CD4-positive, alpha-beta T cell treated with Interleukin-10 for 1 hour (primary cell): ENCODE measurements around the gene FAM110D.

Experiments used
- DNase-seq: peaks from one replicate; pipeline ENCODE4 v3.0.0-alpha.2; 2020

Gene FAM110D

DNA sequence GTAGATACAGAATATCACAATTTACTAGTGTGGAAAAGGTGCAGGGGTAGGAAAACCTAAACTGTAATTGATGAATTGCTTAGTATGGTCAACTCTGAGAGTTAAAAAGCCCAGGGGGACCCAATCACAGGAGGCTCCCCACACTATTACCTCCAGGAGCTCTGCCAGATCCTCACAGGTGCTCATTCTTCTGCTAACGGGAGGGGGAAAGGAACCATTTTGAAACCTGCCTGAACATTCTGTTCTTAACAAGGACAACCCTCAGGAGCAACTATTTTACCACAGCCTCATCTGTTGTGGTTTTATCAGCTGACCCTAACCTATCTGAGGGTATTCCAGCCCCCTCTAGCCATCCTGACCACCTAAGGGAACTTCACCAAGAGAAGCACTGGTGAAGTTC lies 28.2 kb upstream of the FAM110D start:
- no peak for DNase-seq

DNA sequence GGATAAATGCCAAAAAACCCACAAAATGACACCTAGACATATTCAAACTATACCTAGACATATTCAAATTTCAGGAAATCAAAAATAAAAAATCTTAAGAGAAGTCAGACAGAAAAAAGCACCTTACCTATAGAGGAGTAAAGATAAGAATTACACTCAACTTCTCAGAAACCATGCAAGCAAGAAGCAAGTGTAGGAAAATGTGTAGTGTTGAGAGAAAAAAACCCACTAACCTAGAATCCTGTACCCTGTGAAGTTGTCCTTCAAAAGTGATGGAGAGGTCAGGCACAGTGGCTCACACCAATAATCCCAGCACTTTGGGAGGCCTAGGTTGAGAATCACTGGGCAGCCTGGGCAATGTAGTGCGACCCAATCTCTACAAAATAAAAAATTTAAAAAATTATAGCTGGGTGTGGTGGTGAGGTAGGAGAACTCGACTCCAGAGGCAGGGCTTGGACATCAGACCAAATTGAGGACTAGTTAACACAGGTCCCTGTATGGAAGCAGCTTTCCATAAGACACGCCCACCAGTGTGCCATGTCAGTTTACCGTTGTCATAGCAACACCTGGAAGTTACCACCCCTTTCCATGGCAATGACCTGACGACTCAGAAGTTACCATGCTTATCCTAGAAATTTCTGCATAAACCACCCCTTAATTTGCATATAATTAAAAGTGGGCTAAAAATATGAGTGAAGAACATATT lies 26.6 kb upstream of the FAM110D start:
- DNase-seq, result no peak

- no peak for DNase-seq
Observed at GRCh38 chr1:26132834-26133167, 26.1 kb upstream of the FAM110D start.

DNA sequence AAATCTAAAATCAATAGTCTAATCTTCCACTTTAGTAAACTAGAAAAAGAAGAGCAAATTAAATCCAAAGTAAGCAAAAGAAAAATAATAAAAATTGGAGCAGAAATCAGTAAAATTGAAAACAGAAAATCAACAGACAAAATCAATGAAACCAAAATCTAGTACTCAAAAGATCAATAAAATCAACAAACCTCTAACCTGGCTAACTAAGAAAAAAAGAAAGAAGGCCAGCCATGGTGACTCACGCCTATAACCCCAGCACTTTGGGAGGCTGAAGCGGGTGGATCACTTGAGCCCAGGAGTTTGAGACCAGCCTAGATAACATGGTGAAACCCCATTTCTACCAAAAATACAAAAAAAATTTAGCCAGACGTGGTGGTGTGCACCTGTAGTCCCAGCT lies 24.4 kb upstream of the FAM110D start:
- DNase-seq, result no peak

- DNase-seq, result no peak
Observed at GRCh38 chr1:26138974-26139558, 19.8 kb upstream of the FAM110D start.

DNA sequence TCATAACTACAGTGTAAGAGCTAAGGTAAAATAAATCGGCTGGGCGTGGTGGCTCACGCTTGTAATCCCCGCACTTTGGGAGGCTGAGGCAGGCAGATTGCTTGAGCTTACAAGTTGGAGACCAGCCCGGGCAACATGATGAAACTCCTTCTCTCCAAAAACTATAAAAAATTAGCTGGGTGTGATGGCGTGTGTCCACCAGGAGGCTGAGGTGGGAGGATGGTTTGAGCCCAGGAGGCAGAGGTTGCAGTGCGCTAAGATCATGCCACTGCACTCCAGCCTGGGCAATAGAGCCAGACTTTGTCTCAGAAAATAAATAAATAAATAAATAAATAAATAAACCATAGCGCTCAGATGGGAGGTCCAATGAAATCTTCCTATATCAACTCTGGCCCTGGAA lies 16.7 kb upstream of the FAM110D start:
- no peak for DNase-seq

DNA sequence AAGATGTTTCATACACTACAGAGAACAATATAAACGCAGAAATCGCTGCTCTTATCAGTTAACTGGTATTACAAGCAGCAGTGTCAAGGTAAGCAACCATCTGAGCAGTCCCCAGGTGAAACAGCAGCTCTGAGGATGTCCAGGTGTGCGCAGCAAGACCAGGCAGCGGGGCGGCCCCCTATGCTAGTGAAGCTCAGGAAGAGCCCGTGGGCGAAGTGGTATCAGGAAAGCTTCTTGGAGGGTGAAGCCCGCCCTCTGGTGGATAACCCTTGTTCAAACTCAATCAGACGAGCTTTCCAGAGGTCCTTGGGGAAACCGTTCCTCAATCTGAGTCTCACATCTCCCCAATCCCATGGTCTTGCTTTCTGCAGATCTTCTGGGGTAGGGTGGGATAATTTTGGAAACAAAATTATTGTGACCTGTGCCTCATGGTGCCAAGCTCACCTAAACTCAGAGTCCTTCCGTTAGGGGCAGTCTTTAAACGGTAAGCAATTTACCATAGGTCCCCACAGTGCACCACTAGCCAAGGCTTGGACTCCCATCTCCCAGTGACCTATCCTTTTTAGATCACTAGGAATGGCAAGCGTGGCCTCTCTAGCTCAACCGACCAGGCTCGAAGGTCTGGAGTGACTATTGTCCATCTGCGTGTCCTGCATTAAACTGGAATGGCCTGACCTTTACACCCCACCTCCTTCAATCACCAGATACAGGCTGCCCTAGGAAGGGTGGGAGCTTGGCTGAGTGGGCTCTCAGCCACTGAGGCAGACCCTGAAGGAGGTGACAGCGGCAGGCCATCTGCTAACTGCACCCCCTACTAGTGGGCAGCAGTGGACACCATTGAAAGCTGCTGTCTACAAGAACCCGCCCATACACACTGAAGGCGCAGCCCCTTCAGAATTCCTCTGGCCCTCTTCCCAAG lies 13.6 kb upstream of the FAM110D start:
- DNase-seq, result peak; percentile 79

DNA sequence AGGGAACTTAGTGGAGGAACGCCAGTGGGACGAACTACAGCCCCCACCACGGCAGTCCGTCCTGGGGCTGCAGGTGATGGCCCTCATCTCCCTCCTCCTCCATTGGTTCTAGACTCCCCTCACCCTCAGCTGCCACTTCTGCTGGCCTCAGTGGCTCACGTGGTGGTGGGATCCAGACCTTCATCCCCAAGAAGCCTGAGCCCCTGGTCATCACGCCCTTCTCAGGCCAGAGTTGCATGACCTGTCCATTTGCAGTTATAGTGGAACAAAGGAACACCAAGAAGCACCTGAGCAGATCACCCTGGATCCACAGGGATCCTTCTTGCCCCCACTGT lies 13.0 kb upstream of the FAM110D start:
- DNase-seq, result no peak

DNA sequence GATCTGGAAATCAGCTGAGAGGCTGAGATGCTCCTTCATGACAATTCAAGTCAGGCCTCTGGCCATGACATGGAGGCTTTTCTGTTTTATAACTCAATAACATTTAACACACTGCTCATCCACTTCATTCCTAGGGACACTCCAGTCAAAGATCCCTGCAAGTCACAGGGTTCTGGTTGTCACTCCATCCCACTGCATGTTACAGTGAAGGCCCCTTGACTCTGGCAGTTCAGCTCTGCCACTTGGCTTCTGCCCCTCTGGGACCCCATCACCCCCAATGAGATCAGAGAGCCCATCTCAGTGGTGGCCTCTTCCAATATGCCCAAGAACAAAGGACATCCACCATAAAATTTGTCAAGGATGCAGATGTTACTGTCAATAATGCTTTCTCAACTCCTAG lies 10.0 kb upstream of the FAM110D start:
- DNase-seq, result no peak

- no peak for DNase-seq
Observed at GRCh38 chr1:26153966-26154532, 4.8 kb upstream of the FAM110D start.

DNA sequence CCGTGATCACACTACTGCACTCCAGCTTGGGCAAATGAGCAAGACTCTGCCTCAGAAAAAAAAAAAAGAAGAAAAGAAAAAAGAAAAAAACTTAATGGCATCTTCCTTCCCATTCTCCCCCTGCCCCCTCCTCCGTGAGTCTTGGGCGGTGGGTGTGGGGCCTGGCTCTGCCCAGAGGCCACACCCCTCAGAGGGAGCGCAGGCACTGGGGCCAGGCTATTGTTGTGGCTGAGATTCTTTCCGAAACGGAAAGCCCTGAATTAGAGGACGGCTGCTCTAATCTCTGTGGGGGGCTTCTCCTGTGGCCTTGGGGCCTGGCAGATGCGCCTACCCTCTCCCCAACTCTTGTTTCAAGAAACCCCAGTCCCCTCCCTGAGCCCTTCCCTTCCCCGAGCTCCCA lies 4.1 kb upstream of the FAM110D start:
- DNase-seq, result no peak

DNA sequence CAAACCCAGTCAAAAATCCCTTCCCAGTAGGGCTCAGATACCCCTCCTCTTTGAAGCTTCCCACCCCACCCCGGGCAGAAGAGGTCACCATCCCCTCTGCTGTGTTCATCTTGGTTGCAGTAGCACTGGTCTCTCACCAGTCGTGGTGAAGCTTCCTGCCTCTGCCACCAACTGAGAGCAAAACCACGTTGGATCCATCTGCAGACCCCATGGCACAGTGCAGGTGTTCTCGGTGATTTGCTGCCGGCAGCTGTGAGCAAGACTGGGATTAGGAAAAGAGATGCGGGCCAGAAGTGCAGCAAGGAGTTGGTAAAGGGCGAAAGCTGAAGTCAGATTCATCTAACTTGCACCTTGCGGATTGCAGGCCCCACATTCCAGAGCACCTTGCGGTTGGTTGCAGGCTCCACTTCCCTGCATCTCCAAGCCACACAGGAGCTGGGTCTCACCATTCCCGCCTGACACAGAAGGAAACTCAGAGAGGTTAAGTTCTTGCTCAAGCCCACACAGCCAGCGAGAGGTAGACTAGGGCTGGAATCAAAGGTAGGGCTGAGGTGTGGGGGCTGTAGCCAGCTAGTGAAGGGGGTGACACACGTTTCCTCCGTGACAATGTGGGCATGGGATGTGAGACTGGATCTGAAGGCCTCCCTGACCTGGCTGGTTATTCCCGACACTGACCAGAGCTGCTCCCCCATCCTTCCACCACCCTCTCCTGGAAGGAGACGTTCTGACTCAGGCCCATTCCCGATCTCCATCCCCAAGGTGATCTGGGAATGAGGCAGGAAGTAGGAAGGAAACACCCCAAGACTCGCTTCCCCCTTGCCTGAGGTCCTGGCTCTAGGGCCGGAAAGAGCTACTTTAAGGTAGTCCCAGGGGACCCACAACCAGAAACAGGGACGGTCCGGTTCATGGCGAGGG lies 3.3 kb upstream of the FAM110D start:
- DNase-seq, result no peak

DNA sequence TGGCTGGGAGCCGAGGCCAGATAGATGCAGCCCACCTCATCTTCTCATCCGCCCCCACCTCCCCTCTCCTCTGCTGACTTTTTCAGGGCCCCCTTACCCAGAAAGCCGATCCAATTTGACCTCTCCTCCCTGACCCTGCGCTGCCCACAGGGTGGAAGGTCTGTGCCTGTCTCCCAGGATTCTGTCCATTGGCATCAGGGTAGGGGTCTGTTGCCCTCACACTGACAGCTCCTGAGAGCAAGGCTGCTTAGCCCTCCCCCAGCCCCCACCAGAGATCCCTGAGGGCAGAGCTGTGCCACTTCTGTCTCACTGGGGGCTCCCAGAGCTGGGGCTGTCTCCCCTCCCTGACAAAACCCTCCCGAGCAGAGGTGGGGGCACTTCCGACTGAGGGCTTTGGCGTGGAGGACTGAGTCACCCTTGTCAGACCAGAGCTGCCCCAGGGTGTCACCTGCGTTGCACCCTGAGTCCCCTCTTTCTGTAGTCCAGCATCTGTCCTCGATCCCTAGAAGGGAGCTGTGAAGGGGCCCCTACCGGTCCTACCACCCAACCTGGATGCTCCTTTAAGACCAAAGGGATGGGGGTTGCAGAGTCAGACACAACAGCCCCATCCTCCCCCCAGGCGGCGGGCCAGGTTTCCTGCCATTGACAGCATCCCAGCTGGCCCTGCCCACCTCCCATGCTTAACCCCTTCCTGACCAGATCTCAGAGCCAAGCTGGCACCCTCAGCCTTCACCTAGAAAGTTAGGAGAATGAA lies 2.4 kb upstream of the FAM110D start:
- DNase-seq, result no peak

- no peak for DNase-seq
Observed at GRCh38 chr1:26158271-26158907, 490 bp upstream of the FAM110D start.

GRCh38 chr1:26159743-26160039 lies 812 bp downstream of the FAM110D start:
- DNase-seq, result no peak

GRCh38 chr1:26160527-26161414 lies 1.9 kb downstream of the FAM110D start:
- no peak for DNase-seq

DNA sequence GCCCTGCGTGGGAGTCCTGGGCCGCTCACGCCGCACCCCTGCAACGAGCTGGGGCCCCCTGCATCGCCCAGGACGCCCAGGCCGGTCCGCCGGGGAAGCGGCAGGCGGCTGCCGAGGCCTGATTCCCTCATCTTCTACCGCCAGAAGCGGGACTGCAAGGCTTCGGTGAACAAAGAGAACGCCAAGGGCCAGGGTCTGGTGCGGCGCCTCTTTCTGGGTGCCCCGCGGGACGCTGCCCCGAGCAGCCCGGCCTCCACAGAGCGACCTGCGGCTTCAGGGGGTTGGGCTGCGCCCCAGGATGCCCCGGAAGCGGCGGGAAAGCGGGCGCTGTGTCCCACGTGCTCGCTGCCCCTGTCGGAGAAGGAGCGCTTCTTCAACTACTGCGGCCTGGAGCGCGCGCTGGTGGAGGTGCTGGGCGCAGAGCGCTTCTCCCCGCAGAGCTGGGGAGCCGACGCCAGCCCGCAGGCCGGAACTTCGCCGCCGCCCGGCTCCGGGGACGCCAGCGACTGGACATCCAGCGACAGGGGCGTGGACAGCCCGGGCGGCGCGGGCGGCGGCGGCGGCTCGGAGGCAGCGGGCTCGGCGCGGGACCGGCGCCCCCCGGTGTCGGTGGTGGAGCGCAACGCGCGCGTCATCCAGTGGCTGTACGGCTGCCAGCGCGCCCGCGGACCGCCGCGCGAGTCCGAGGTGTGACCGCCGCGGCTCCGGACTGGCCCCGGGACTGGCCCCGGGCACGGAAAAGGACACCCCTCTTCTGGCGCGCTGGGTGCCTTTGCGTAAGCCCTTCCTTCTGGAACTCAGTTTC lies 2.7 kb downstream of the FAM110D start:
- DNase-seq, result peak; percentile 28

- DNase-seq, result no peak
Observed at GRCh38 chr1:26162220-26162709, 3.4 kb downstream of the FAM110D start.

DNA sequence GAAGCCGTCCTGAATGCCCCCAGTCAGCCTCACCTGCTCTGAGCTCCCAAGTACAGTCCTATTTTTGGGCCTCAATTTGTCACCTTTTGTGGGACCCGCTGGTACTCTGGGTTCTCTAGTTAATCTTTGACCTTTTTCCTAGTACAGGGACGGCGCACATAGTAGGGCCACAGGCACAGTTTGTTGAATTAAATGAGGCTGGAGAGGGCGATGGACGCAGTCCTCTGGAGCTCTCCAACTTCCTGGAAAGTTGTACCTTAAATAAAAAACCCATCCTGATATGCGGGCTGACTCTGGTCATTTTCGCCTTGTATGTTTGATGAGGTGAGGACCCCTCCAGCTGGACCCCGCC lies 4.8 kb downstream of the FAM110D start:
- no peak for DNase-seq
